Stomach (tissue), 9 donors: ENCODE data around the gene R3HDM2. TPM values are rescaled to one million over a fixed set of nuclear protein-coding genes. Genes with fewer than 3 reads are reported as not detected.

Source experiments
- DNase-seq, 2 donors: peaks; one replicate each; pipeline versions ENCODE4 v3.0.0 to v3.0.0-alpha.2; 2013 to 2019
- H3K27ac ChIP-seq, 5 donors: fragments of 200-600 bp in 4 of 5; sonication (generic) in 4 of 5; one replicate each; pipeline ENCODE4 v1.5.1; 2013 to 2019; ENCODE audit warnings: mild to moderate bottlenecking in 1 of 5, moderate library complexity in 1 of 5
- H3K27me3 ChIP-seq, 3 donors: fragments of 200-600 bp; sonication (generic); one replicate each; pipeline ENCODE4 v1.5.1; 2017 to 2019; ENCODE audit warnings: mixed run types in 1 of 3
- H3K36me3 ChIP-seq, 4 donors: fragments of 200-600 bp; sonication (generic); 1 replicate in 3 of 4; 2 replicates in 1 of 4; pipeline ENCODE4 v1.5.1; 2016 to 2019
- H3K4me1 ChIP-seq, 4 donors: fragments of 200-600 bp; sonication (generic); one replicate each; pipeline ENCODE4 v1.5.1; 2016 to 2019
- H3K4me3 ChIP-seq, 4 donors: fragments of 200-600 bp; sonication (generic) in 3 of 4; one replicate each; pipeline ENCODE4 v1.5.1; 2016 to 2019; ENCODE audit warnings: mild to moderate bottlenecking in 1 of 4
- H3K9me3 ChIP-seq, 4 donors: fragments of 200-600 bp; sonication (generic); one replicate each; pipeline ENCODE4 v1.5.1; 2016 to 2019
- CTCF ChIP-seq, 7 experiments: fragments of 450-650 bp in 4 of 7; fragments of 200-600 bp in 3 of 7; sonication (generic) in 3 of 7; IDR thresholded peaks; one replicate each; pipeline ENCODE4 v1.5.1; 2016 to 2019; ENCODE audit warnings: antibody characterized with exemption in 7 of 7, control low read depth in 2 of 7, mild to moderate bottlenecking in 1 of 7
- EP300 ChIP-seq: sonication (generic); formaldehyde crosslinking; IDR thresholded peaks from one replicate; pipeline ENCODE4 v1.6.1; 2017; ENCODE audit warnings: antibody characterized with exemption
- POLR2A ChIP-seq, 4 donors: fragments of 450-650 bp; IDR thresholded peaks; one replicate each; pipeline ENCODE4 v1.6.1; 2016; ENCODE audit warnings: antibody characterized with exemption in 4 of 4, control low read depth in 2 of 4, mild to moderate bottlenecking in 1 of 4, moderate library complexity in 1 of 4
- POLR2AphosphoS5 ChIP-seq, 3 donors: sonication (generic); formaldehyde crosslinking; IDR thresholded peaks; one replicate each; pipeline ENCODE4 v1.6.1; 2016; ENCODE audit warnings: antibody characterized with exemption in 3 of 3
- WGBS, 5 donors: extraction: QIAGEN DNeasy Blood & Tissue Kit in 3 of 5; methylation state at CpG; one replicate each; pipeline versions ENCODE4 v1.1.5 to v1.1.7; 2013 to 2018; 5-methylcytosine and 5-hydroxymethylcytosine counted together
- intact Hi-C: fragments of 100-400 bp; cut with DNase I; formaldehyde crosslinking; loops from one replicate; pipeline ENCODE4 v1.15.1; 2023; ENCODE audit warnings: low total_unique reads
- polyA plus RNA-seq, 3 donors: library from polyadenylated mRNA; stranded (reverse); fragments of 200-250 nt; gene quantifications; one replicate each; pipeline ENCODE4 v1.2.3, GENCODE V29; 2013
- total RNA-seq, 5 donors: library from RNA; depleted of rRNA; stranded (reverse); fragments of >200 nt; gene quantifications; one replicate each; pipeline versions ENCODE4 v1.1.0 to v1.2.3, GENCODE V29; 2014 to 2016
- donor health status: healthy with polysubstance abuse.
- donor health status: Bipolar disorder and iron deficiency.
- donor health status: healthy.

Gene R3HDM2
- total and polyA plus RNA-seq, 8 donors = 12.4 to 64.3 (median 24.5) TPM

- no peak for TF ChIP-seq EP300
- peak in 5 of 7 experiments; percentile 12 to 39 (median 28) for TF ChIP-seq CTCF (IDR thresholded peaks at IDR 0.05)
- peaks cover 0 to 41% (median 9%) of the 10 kb centered on the region in 3 donors for H3K27me3 ChIP-seq
- H3K9me3 ChIP-seq = no peaks in the 10 kb centered on the region
- intact Hi-C loops = no loop called here
- peaks cover 14 to 44% (median 26%) of the 10 kb centered on the region in 4 donors for H3K4me1 ChIP-seq
- H3K27ac ChIP-seq = no peak overlapping the region
- H3K36me3 ChIP-seq = no peaks in the 10 kb centered on the region
- 30 to 38% (median 35%) methylated on average over 12 to 15 of the region's 15 CpGs for WGBS, 5 donors
- no peak overlapping the region for H3K4me3 ChIP-seq
- peak in 1 of 2 donors; percentile 78 for DNase-seq
Observed at GRCh38 chr12:57456145-57456700, 25.4 kb upstream of the R3HDM2 start.

- no peak for DNase-seq
- Histone ChIP-seq H3K27me3 (peaks cover 0 to 34% (median 2%) of the 10 kb centered on the region in 3 donors), H3K4me3 (no peak overlapping the region), H3K9me3 (no peaks in the 10 kb centered on the region), H3K27ac (no peak overlapping the region), H3K4me1 (peaks cover 8 to 37% (median 19%) of the 10 kb centered on the region in 4 donors), H3K36me3 (no peaks in the 10 kb centered on the region)
- WGBS, 5 donors = 53 to 66% (median 56%) methylated on average over 5 to 10 of the region's 10 CpGs
- intact Hi-C loops = no loop called here
- no peak for TF ChIP-seq EP300
- TF ChIP-seq POLR2A (IDR thresholded peaks at IDR 0.05) = no peak
- TF ChIP-seq POLR2AphosphoS5 (IDR thresholded peaks at IDR 0.05) = no peak
- TF ChIP-seq CTCF (IDR thresholded peaks at IDR 0.05) = no peak
Observed at GRCh38 chr12:57455374-57456144, 24.7 kb upstream of the R3HDM2 start.

- 56 to 67% (median 59%) methylated on average over 9 to 10 of the region's 10 CpGs for WGBS, 5 donors
- TF ChIP-seq POLR2A (IDR thresholded peaks at IDR 0.05) = no peak
- TF ChIP-seq EP300 = no peak
- TF ChIP-seq POLR2AphosphoS5 (IDR thresholded peaks at IDR 0.05) = no peak
- no peak for TF ChIP-seq CTCF (IDR thresholded peaks at IDR 0.05)
- no peak within 1 kb of the TSS for H3K27ac ChIP-seq
- H3K4me3 ChIP-seq = no peak within 1 kb of the TSS
- no peaks in the 10 kb centered on the region for H3K9me3 ChIP-seq
- H3K4me1 ChIP-seq = peaks cover 0 to 29% (median 11%) of the 10 kb centered on the region in 4 donors
- intact Hi-C loops = loop anchor here (5.0 kb wide), 1 partner anchor 147 kb away; no protein-coding TSS in a partner anchor
- H3K27me3 ChIP-seq = peaks cover 0 to 26% (median 0%) of the 10 kb centered on the region in 3 donors
- H3K36me3 ChIP-seq = no peaks in the 10 kb centered on the region
- no peak for DNase-seq
Observed at GRCh38 chr12:57454566-57455373, 23.9 kb upstream of the R3HDM2 start, which contains the start of gene INHBE. TSS of gene INHBE (plus strand) at chr12:57455307. CDS start at chr12:57455537, 230 bp downstream.

- intact Hi-C loops = loop anchor here (5.0 kb wide), 1 partner anchor 147 kb away; no protein-coding TSS in a partner anchor
- DNase-seq = no peak
- H3K4me1 ChIP-seq = peaks cover 0 to 27% (median 10%) of the 10 kb centered on the region in 4 donors
Observed at GRCh38 chr12:57454213-57454565, 23.3 kb upstream of the R3HDM2 start.

More at GRCh38 chr12:57454213-57454565, 23.3 kb upstream of the R3HDM2 start:
- peaks cover 0 to 26% (median 0%) of the 10 kb centered on the region in 3 donors for H3K27me3 ChIP-seq
- H3K4me3 ChIP-seq = no peak overlapping the region
- H3K27ac ChIP-seq = no peak overlapping the region
- 94 to 100% (median 96%) methylated on average over 2 of the region's 2 CpGs for WGBS, 5 donors
- TF ChIP-seq POLR2A (IDR thresholded peaks at IDR 0.05) (no peak), POLR2AphosphoS5 (IDR thresholded peaks at IDR 0.05) (no peak)
- no peaks in the 10 kb centered on the region for H3K9me3 ChIP-seq
- H3K36me3 ChIP-seq = no peaks in the 10 kb centered on the region
